T47D (cell line): ENCODE results near the gene TNFRSF14.
"Not testable (repeated sequence)": the region's sequence is repeated elsewhere in the genome, so short reads cannot be mapped to it uniquely, and the experiment has no call there.

ENCODE experiments used
- DNase-seq, 2 experiments: peaks; one replicate each; pipeline versions ENCODE4 v3.0.0 to v3.0.0-alpha.2; 2011 to 2012; ENCODE audit warnings: low read depth in 1 of 2, low spot score in 1 of 2
- JUND ChIP-seq: IDR thresholded peaks from 2 replicates; pipeline ENCODE4 v1.6.1; 2012; ENCODE audit warnings: low read depth
- in situ Hi-C: cut with HindIII; loops from 2 replicates; pipeline ENCODE4 v1.10.0; 2016; ENCODE audit warnings: low sequenced_read_pairs, low pct_unique_long_range_greater_than_20kb

TNFRSF14 gene

GRCh38 chr1:2575801-2576663 is 19.9 kb downstream of the TNFRSF14 start:
- in situ Hi-C loops, result no loop called here
- no peak for DNase-seq
- TF ChIP-seq JUND, result no peak

DNA sequence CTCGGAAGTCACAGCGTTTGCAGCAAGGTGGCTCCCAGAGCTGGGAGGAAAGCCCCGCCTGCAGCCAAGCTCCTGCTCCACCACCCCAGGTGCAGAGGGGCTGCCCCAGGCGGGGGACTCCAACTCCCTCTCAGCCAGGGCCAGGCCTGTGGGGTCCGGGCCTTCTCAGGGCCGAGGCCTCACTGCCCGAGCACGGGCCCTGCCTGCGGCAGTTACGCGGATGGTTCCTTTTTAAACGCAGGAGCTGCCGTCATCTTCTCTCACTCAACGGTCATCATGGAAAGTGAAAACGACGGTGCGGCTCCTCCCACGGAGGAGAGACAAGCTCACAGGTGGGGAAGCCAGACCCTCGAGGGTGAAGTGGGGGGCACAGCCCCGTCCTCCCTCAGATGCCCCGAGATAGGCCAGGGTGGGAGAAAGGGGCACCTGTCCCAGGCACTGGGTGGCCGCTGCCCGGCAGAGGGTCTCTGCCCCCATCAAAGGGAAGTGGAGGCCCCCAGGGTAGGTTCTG is 21.4 kb downstream of the TNFRSF14 start:
- DNase-seq, in situ Hi-C loops: not testable (repeated sequence)

DNA sequence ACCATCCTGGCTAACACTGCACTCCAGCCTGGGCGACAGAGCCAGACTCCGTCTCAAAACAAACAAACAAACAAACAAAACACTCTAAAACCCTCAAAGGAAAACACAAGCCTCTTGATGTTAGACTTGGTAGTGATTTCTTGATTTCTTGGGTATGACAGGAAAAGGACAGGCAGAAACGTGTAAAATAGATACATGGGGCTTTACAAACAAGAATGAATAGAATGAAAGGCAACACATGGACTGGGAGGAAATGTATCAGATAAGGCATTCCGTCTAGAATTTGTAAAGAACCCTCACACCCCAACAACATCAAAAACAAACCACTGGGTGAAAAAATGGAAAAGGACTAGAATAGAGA is 22.6 kb downstream of the TNFRSF14 start:
- in situ Hi-C loops, result no loop called here
- no peak for DNase-seq
- TF ChIP-seq JUND, result no peak

DNA sequence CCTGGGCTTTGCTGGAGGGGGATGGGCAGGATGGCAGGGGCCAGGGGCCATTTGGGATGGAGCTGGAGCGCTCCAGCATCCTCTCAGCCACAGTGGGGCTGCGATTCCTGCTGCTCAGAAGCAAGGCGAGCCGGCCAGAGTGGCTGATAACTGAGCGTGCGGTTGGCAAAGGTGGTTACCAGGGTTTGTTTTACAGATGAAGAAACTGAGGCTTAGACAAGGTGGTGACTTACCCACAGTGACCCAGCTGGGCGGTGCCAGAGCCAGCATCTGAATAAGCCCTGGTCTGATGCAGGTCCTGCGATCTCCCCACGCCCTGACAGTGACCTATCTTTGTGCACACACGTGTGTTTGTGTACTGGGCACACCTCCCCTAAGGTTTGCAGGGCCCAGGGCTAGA is 24.5 kb downstream of the TNFRSF14 start:
- in situ Hi-C loops, result no loop called here
- no peak for TF ChIP-seq JUND
- DNase-seq, result no peak

DNA sequence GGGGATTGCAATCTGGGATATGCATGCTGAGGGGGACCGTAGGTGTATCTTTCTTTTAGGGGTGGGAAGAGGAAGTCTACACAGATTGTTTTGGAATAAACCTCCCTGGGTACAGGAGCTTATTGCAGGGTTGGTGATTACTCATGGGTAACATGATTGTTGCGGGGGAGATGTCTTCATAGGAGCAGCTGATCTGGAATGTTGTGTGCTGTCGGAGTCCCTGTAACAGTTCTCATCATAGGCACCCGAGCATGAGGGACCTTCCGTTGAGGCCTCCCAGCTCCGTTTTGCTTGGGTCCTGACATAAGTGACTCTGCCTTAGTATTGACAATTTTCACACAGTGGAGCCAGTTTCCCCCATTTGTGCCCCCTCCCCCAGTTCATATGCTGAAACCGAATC is 26.2 kb downstream of the TNFRSF14 start:
- in situ Hi-C loops, result no loop called here
- no peak for TF ChIP-seq JUND

GRCh38 chr1:2583331-2583791 is 27.2 kb downstream of the TNFRSF14 start:
- in situ Hi-C loops, result no loop called here
- no peak for TF ChIP-seq JUND
- DNase-seq, result no peak

More for the DNA sequence above, 26.2 kb downstream of the TNFRSF14 start:
- no peak for DNase-seq

- no peak for TF ChIP-seq JUND
- in situ Hi-C loops, result no loop called here
- DNase-seq, result peak; percentile 63 to 78
These were observed 27.7 kb downstream of the TNFRSF14 start for GRCh38 chr1:2583871-2584351.

- TF ChIP-seq JUND, result no peak
- DNase-seq, result no peak
- in situ Hi-C loops, result no loop called here
These were observed 28.6 kb downstream of the TNFRSF14 start for GRCh38 chr1:2584686-2585317.

DNA sequence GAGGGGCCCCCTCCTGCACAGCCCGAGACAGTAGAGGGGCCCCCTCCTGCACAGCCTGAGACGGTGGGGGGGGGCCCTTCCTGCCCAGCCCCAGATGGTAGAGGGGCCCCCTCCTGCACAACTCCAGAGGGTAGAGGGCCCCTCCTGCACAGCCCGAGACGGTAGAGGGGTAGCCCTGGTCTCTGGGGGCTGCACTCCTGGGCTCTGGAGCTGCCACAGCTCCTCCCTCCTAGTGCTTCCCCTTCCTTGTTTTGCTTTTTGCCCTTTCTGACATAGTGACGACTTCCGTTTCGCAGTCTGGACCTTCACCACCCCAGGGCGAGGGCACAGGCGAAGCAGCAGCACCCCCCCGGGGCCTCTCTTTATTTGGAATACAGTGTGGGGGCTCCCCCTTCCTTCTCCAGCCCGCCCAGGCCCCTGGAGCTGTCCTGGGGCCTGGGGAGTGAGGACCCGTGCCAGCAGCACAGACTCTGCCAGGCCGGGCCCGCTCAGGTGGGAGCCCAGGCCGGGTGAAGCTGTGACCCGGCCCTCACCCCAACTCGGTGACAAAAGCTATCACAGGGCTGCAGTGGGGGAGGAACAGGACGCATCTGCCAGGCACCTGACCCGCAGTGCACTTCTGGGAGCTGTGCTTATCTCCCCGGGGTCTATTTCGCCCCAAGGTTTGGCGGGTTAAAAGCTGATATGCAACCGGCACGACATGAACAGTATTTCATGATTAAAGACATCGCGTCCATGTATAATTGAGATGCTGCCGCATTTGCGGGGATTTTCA is 29.3 kb downstream of the TNFRSF14 start:
- in situ Hi-C loops, result no loop called here
- DNase-seq, result peak in 1 of 2 experiments; percentile 19
- TF ChIP-seq JUND, result no peak

- in situ Hi-C loops, result no loop called here
- TF ChIP-seq JUND, result no peak
- peak; percentile 95 to 98 for DNase-seq
These were observed 30.2 kb downstream of the TNFRSF14 start, which contains the start of gene PRXL2B for GRCh38 chr1:2586154-2587070. Gene PRXL2B, plus strand, starts transcription at chr1:2586777. Its CDS starts 109 bp downstream, at chr1:2586886.

DNA sequence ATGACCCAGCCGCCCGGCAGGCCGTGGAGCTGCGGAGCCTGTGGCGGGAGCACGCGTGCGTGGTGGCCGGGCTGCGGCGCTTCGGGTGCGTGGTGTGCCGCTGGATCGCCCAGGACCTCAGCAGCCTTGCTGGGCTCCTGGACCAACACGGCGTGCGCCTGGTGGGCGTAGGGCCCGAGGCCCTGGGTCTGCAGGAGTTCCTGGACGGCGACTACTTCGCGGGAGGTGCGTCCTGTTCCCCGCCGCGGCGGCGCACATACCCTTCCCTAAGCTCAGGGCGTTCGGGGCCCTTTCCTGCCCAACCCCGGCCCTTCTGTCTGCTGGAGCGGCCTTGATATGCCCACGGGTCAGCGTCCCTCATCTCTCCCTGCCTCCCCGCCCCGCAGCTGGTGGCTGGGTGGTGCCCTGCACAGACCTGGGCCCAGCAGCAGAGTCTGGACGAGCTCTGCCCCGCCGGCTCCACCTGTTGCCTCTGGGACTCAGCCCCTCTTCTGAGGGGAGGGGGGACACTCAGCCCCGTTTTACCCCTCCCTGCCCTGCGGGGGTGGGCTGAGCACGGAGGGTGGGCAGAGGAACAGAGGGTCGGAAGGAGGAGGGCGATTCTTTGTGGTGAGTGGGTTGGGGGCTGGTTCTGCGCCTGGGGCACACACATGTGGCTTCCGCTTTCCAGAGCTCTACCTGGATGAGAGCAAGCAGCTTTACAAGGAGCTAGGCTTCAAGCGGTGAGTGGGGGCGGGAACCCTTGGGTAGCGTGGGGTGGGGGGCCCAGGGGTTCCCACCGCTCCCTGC is 31.1 kb downstream of the TNFRSF14 start:
- in situ Hi-C loops, result no loop called here
- peak in 1 of 2 experiments; percentile 54 for DNase-seq
- TF ChIP-seq JUND, result no peak
